HCT116 (cell line): ENCODE measurements around the gene KCNC4. TPM values are rescaled to one million over a fixed set of nuclear protein-coding genes. Genes with fewer than 3 reads are reported as not detected.

Experiments
- ATAC-seq: fragments of 200-7000 bp; cut with Tn5 transposase; 2 replicates; pipeline ENCODE4 v1.9.1; 2020; ENCODE audit warnings: mild to moderate bottlenecking, moderate library complexity
- BruUV-seq: library from RNA; stranded (reverse); fragments of 400-500 nt; replicated peaks from 2 replicates; lab custom pipeline; 2021; lab: Mats Ljungman, UMichigan
- CTCF ChIA-PET: fragments of 300-600 bp; sonication (Branson Sonifier 250); formaldehyde crosslinking; loops from one replicate; lab custom pipeline; 2021; ENCODE audit warnings: antibody characterized with exemption; lab: Charles Lee
- POLR2A ChIA-PET: fragments of 300-600, 350-600 bp; sonication (Branson Sonifier 250); formaldehyde crosslinking; loops from one replicate; lab custom pipeline; 2021; ENCODE audit warnings: antibody characterized with exemption; lab: Charles Lee
- RAD21 ChIA-PET, 2 experiments: fragments of 300-600 bp; sonication (Branson Sonifier 250); formaldehyde crosslinking; loops; one replicate each; lab custom pipeline; 2023; ENCODE audit warnings: low total read pairs in 2 of 2; ENCODE audit not compliant: uncharacterized antibody in 2 of 2, unreplicated experiment in 2 of 2, low non-redundant PET in 1 of 2; lab: Charles Lee
- DNase-seq: peaks from one replicate; pipeline ENCODE4 v3.0.0-alpha.2; 2010; ENCODE audit warnings: low read depth, low spot score
- H2AFZ ChIP-seq: fragments of 200-600 bp; shearing (Covaris generic), sonication (generic); 2 replicates; pipeline ENCODE4 v1.6.1; 2017; ENCODE audit warnings: low read depth, mixed run types, mixed read lengths, antibody characterized with exemption, low read length; ENCODE audit not compliant: poor library complexity, severe bottlenecking
- H3K27ac ChIP-seq: 2 replicates; pipeline ENCODE4 v1.5.1; 2012; ENCODE audit warnings: low read depth, low read length
- H3K27me3 ChIP-seq: fragments of 200-600 bp; sonication (generic); 2 replicates; pipeline ENCODE4 v1.6.1; 2016; ENCODE audit warnings: mixed run types, low read length, mixed read lengths; ENCODE audit not compliant: insufficient read depth
- H3K36me3 ChIP-seq, 2 experiments: fragments of 200-500 bp in 1 of 2; fragments of 200-600 bp in 1 of 2; sonication (Bioruptor generic) in 1 of 2; sonication (generic) in 1 of 2; 2 replicates each; pipeline versions ENCODE4 v1.5.1 to v1.6.1; 2014 to 2016; ENCODE audit warnings: low read length in 2 of 2, inconsistent platforms in 1 of 2, mixed read lengths in 1 of 2, mixed run types in 1 of 2; ENCODE audit not compliant: insufficient read depth in 2 of 2, control insufficient read depth in 1 of 2
- H3K4me1 ChIP-seq, 2 experiments: fragments of 200-600 bp in 1 of 2; sonication (generic) in 1 of 2; 2 replicates each; pipeline versions ENCODE4 v1.5.1 to v1.6.1; 2012 to 2017; ENCODE audit warnings: low read length in 2 of 2, inconsistent platforms in 1 of 2, mild to moderate bottlenecking in 1 of 2, mixed read lengths in 1 of 2, mixed run types in 1 of 2, moderate library complexity in 1 of 2; ENCODE audit not compliant: insufficient read depth in 2 of 2, control insufficient read depth in 1 of 2
- H3K4me2 ChIP-seq: fragments of 200-600 bp; sonication (generic); 2 replicates; pipeline ENCODE4 v1.6.1; 2017; ENCODE audit warnings: mixed run types, low read length, mixed read lengths
- H3K4me3 ChIP-seq, 2 experiments: fragments of 200-600 bp in 1 of 2; sonication (generic) in 1 of 2; replicated peaks in 1 of 2; 2 replicates each; pipeline ENCODE4 v1.5.1; 2011 to 2016; ENCODE audit warnings: low read length in 2 of 2, control low read depth in 1 of 2, low read depth in 1 of 2, mild to moderate bottlenecking in 1 of 2, mixed read lengths in 1 of 2, mixed run types in 1 of 2
- H3K79me2 ChIP-seq: fragments of 200-600 bp; sonication (generic); 2 replicates; pipeline ENCODE4 v1.6.1; 2017; ENCODE audit warnings: mild to moderate bottlenecking, mixed run types, low read length, moderate library complexity, mixed read lengths; ENCODE audit not compliant: insufficient read depth
- H3K9ac ChIP-seq: fragments of 200-600 bp; sonication (generic); 2 replicates; pipeline ENCODE4 v1.6.1; 2016; ENCODE audit warnings: low read length, mixed read lengths
- H3K9me2 ChIP-seq: fragments of 200-600 bp; sonication (generic), shearing (Covaris generic); 2 replicates; pipeline ENCODE4 v1.6.1; 2017; ENCODE audit warnings: mixed run types, mild to moderate bottlenecking, moderate library complexity; ENCODE audit not compliant: insufficient read depth
- H3K9me3 ChIP-seq, 2 experiments: fragments of 200-500 bp in 1 of 2; fragments of 200-600 bp in 1 of 2; sonication (Bioruptor generic) in 1 of 2; sonication (generic) in 1 of 2; 2 replicates each; pipeline ENCODE4 v1.6.1; 2014 to 2017; ENCODE audit warnings: low read length in 2 of 2, mixed read lengths in 2 of 2, inconsistent platforms in 1 of 2, low read depth in 1 of 2, mild to moderate bottlenecking in 1 of 2, mixed run types in 1 of 2, moderate library complexity in 1 of 2; ENCODE audit not compliant: control insufficient read depth in 1 of 2, insufficient read depth in 1 of 2
- H4K20me1 ChIP-seq: fragments of 200-600 bp; sonication (generic), shearing (Covaris generic); 2 replicates; pipeline ENCODE4 v1.6.1; 2017; ENCODE audit warnings: mixed run types, mild to moderate bottlenecking, moderate library complexity; ENCODE audit not compliant: insufficient read depth
- EZH2phosphoT487 ChIP-seq: fragments of 200-600 bp; IDR thresholded peaks from 2 replicates; pipeline ENCODE4 v1.6.1; 2018; ENCODE audit warnings: antibody characterized with exemption, borderline replicate concordance
- SIN3A ChIP-seq: IDR thresholded peaks from 2 replicates; pipeline ENCODE4 v1.6.1; 2012; ENCODE audit warnings: low read depth
- ZFX ChIP-seq: fragments of 450-650 bp; IDR thresholded peaks from 2 replicates; pipeline ENCODE4 v1.6.1; 2017
- intact Hi-C: fragments of 100-400 bp; cut with micrococcal nuclease; formaldehyde crosslinking; loops from 2 replicates; pipeline ENCODE4 v1.10.0; 2022
- total RNA-seq: library from RNA; stranded (reverse); gene quantifications from one replicate; pipeline ENCODE4 v1.2.1, GENCODE V29; 2021; ENCODE audit not compliant: unreplicated experiment
- TF ChIP-seq, protein P1 (sequence below): IDR thresholded peaks from 2 replicates; pipeline ENCODE4 v1.6.1; 2012

The KCNC4 gene
- total RNA-seq, 1 experiment from 2014 or later: 13.0 TPM

DNA sequence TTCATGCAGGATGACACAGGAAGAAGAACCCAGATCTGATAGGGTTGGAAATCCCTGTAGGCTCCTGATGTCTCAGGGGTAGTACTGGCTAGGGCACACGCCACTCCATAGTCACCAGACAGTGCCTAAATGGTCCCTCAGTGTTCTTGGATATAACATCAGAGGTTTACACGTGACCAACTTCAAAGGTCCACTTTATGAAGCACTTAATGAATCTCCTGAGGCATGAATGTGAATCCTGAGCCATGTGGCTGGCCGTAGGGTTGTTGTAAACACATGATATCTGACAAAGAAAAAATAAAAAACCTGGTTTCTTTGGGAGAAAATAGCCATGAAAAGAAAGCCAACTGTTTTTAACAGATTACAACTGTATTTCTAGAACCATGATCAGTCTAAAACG lies 32.3 kb upstream of the KCNC4 start:
- TF ChIP-seq, protein P1, sequence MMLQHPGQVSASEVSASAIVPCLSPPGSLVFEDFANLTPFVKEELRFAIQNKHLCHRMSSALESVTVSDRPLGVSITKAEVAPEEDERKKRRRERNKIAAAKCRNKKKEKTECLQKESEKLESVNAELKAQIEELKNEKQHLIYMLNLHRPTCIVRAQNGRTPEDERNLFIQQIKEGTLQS: no peak
- TF ChIP-seq ZFX: no peak
- no peaks in the 10 kb centered on the region for H4K20me1 ChIP-seq
- no peak overlapping the region for H3K4me2 ChIP-seq
- H3K4me1 ChIP-seq: no peaks in the 10 kb centered on the region
- H3K9me3 ChIP-seq: no peaks in the 10 kb centered on the region
- H3K36me3 ChIP-seq: 0 out of 4 replicates have a peak, but pooled peaks cover 0 to 5% of the 10 kb centered on the region in 2 experiments
- ChIA-PET CTCF (no interaction called here), RAD21 (no interaction called here), POLR2A (no interaction called here)
- BruUV-seq: no TSS peak
- H3K27ac ChIP-seq: no peak overlapping the region
- no peak overlapping the region for H2AFZ ChIP-seq
- H3K79me2 ChIP-seq: no peaks in the 10 kb centered on the region
- no peaks in the 10 kb centered on the region for H3K27me3 ChIP-seq
- DNase-seq: no peak
- ATAC-seq: no peak
- intact Hi-C loops: no loop called here
- no peak overlapping the region for H3K4me3 ChIP-seq
- H3K9me2 ChIP-seq: no peaks in the 10 kb centered on the region
- no peak overlapping the region for H3K9ac ChIP-seq

- RAD21 ChIA-PET: no interaction called here
- no peak for ATAC-seq
- Histone ChIP-seq H3K4me3 (no peak overlapping the region), H3K9me2 (no peaks in the 10 kb centered on the region), H3K9ac (no peak overlapping the region), H2AFZ (no peak overlapping the region), H3K79me2 (no peaks in the 10 kb centered on the region), H3K27me3 (no peaks in the 10 kb centered on the region), H3K4me2 (no peak overlapping the region), H3K4me1 (no peaks in the 10 kb centered on the region)
- no peak for DNase-seq
- no TSS peak for BruUV-seq
- POLR2A ChIA-PET: no interaction called here
- TF ChIP-seq ZFX (no peak), EZH2phosphoT487 (no peak), SIN3A (no peak)
- TF ChIP-seq, all 23 proteins: peak for 0
- H4K20me1 ChIP-seq: no peaks in the 10 kb centered on the region
- H3K27ac ChIP-seq: no peak overlapping the region
- intact Hi-C loops: no loop called here
- CTCF ChIA-PET: no interaction called here
- no peaks in the 10 kb centered on the region for H3K9me3 ChIP-seq
- no peaks in the 10 kb centered on the region for H3K36me3 ChIP-seq
These were observed 26.4 kb upstream of the KCNC4 start for GRCh38 chr1:110183642-110184167.
